IMR-90 (cell line): Measurements from ENCODE around the gene RAB31. TPM values are rescaled to one million over a fixed set of nuclear protein-coding genes. Genes with fewer than 3 reads are reported as not detected.

Experiments used
- ATAC-seq: fragments of 200-7000 bp; cut with Tn5 transposase; 2 replicates; pipeline ENCODE4 v1.9.1; 2020; ENCODE audit warnings: low read depth, mild to moderate bottlenecking, moderate library complexity
- BruUV-seq: library from RNA; stranded (reverse); fragments of 400-500 nt; replicated peaks from 2 replicates; lab custom pipeline; 2021; lab: Mats Ljungman, UMichigan
- CTCF ChIA-PET: fragments of 300-600 bp; formaldehyde crosslinking; extraction: SDS; loops from one replicate; lab custom pipeline; 2021; ENCODE audit warnings: antibody characterized with exemption; lab: Yijun Ruan, JAX
- POLR2A ChIA-PET: fragments of 300-600 bp; sonication (Branson Sonifier 250); formaldehyde crosslinking; loops from one replicate; lab custom pipeline; 2022; ENCODE audit warnings: antibody characterized with exemption; ENCODE audit not compliant: unreplicated experiment; lab: Charles Lee
- DNase-seq: peaks from one replicate; pipeline ENCODE4 v3.0.0; 2013
- H2AFZ ChIP-seq: replicated peaks from 2 replicates; pipeline ENCODE3; 2013; ENCODE audit warnings: low read length, mild to moderate bottlenecking; ENCODE audit not compliant: poor library complexity
- H2AK5ac ChIP-seq: 2 replicates; pipeline ENCODE4 v1.6.1; 2013; ENCODE audit warnings: low read depth, low read length, inconsistent platforms
- H2AK9ac ChIP-seq: replicated peaks from 2 replicates; pipeline ENCODE3; 2013; ENCODE audit warnings: mild to moderate bottlenecking, low read depth, low read length, moderate library complexity; ENCODE audit not compliant: poor library complexity
- H2BK120ac ChIP-seq: 2 replicates; pipeline ENCODE4 v1.6.1; 2013; ENCODE audit warnings: low read depth, low read length, inconsistent platforms
- H2BK15ac ChIP-seq: 3 replicates; pipeline ENCODE4 v1.6.1; 2013; ENCODE audit warnings: low read depth, low read length, inconsistent platforms
- H2BK20ac ChIP-seq: 2 replicates; pipeline ENCODE4 v1.6.1; 2013; ENCODE audit warnings: low read depth, mild to moderate bottlenecking, inconsistent platforms, low read length, moderate library complexity
- H2BK5ac ChIP-seq: 2 replicates; pipeline ENCODE4 v1.6.1; 2013; ENCODE audit warnings: mild to moderate bottlenecking, low read depth, low read length, inconsistent platforms; ENCODE audit not compliant: poor library complexity, severe bottlenecking
- H3K14ac ChIP-seq: replicated peaks from 2 replicates; pipeline ENCODE4 v1.6.1; 2013; ENCODE audit warnings: low read depth, low read length, inconsistent platforms
- H3K18ac ChIP-seq: 2 replicates; pipeline ENCODE4 v1.6.1; 2013; ENCODE audit warnings: low read depth, low read length, control low read depth
- H3K23ac ChIP-seq: 2 replicates; pipeline ENCODE4 v1.6.1; 2013; ENCODE audit warnings: low read depth, low read length, inconsistent platforms
- H3K27ac ChIP-seq: 2 replicates; pipeline ENCODE4 v1.5.1; 2013; ENCODE audit warnings: mild to moderate bottlenecking, control low read depth, low read length; ENCODE audit not compliant: insufficient read depth
- H3K27me3 ChIP-seq: 2 replicates; pipeline ENCODE4 v1.6.1; 2013; ENCODE audit warnings: low read length; ENCODE audit not compliant: control insufficient read depth, insufficient read depth
- H3K36me3 ChIP-seq: 2 replicates; pipeline ENCODE4 v1.6.1; 2013; ENCODE audit warnings: low read length, mixed read lengths; ENCODE audit not compliant: control insufficient read depth, insufficient read depth
- H3K4ac ChIP-seq: 2 replicates; pipeline ENCODE4 v1.6.1; 2013; ENCODE audit warnings: low read depth, low read length, inconsistent platforms
- H3K4me1 ChIP-seq: 2 replicates; pipeline ENCODE4 v1.6.1; 2013; ENCODE audit warnings: low read length, mixed read lengths; ENCODE audit not compliant: control insufficient read depth, insufficient read depth
- H3K4me2 ChIP-seq: 2 replicates; pipeline ENCODE4 v1.6.1; 2013; ENCODE audit warnings: low read depth, mild to moderate bottlenecking, control low read depth, low read length, moderate library complexity
- H3K4me3 ChIP-seq: 2 replicates; pipeline ENCODE4 v1.5.1; 2013; ENCODE audit warnings: low read depth, mild to moderate bottlenecking, control low read depth, low read length, moderate library complexity; ENCODE audit not compliant: insufficient read depth
- H3K56ac ChIP-seq: 2 replicates; pipeline ENCODE4 v1.6.1; 2013; ENCODE audit warnings: low read length, inconsistent platforms; ENCODE audit not compliant: insufficient read depth; ENCODE audit errors: extremely low read depth
- H3K79me1 ChIP-seq, 2 experiments: 2 replicates each; pipeline ENCODE4 v1.6.1; 2013; ENCODE audit warnings: low read length in 2 of 2, inconsistent platforms in 1 of 2, low read depth in 1 of 2
- H3K9ac ChIP-seq: 2 replicates; pipeline ENCODE4 v1.6.1; 2013; ENCODE audit warnings: low read depth, low read length, control low read depth
- H3K9me1 ChIP-seq: 2 replicates; pipeline ENCODE4 v1.6.1; 2013; ENCODE audit warnings: low read length, inconsistent platforms; ENCODE audit not compliant: insufficient read depth
- H3K9me3 ChIP-seq: 2 replicates; pipeline ENCODE4 v1.6.1; 2013; ENCODE audit warnings: low read length; ENCODE audit not compliant: control insufficient read depth, insufficient read depth
- H4K20me1 ChIP-seq: 2 replicates; pipeline ENCODE4 v1.6.1; 2013; ENCODE audit warnings: low read length, inconsistent platforms; ENCODE audit not compliant: insufficient read depth
- H4K5ac ChIP-seq: 2 replicates; pipeline ENCODE4 v1.6.1; 2013; ENCODE audit warnings: mild to moderate bottlenecking, low read depth, low read length, control low read depth
- H4K8ac ChIP-seq, 2 experiments: 2 replicates each; pipeline ENCODE4 v1.6.1; 2013; ENCODE audit warnings: low read depth in 2 of 2, low read length in 2 of 2, control low read depth in 1 of 2, inconsistent platforms in 1 of 2
- H4K91ac ChIP-seq: 2 replicates; pipeline ENCODE4 v1.6.1; 2013; ENCODE audit warnings: low read depth, low read length, inconsistent platforms; ENCODE audit not compliant: insufficient read depth
- BHLHE40 ChIP-seq: fragments of 150-350 bp; IDR thresholded peaks from 2 replicates; pipeline ENCODE4 v1.6.1; 2016; ENCODE audit warnings: mild to moderate bottlenecking, low read depth, low read length
- CEBPB ChIP-seq: IDR thresholded peaks from 2 replicates; pipeline ENCODE4 v1.6.1; 2012; ENCODE audit warnings: low read depth, low read length, improper control_type of control experiment
- FOS ChIP-seq: fragments of 150-350 bp; IDR thresholded peaks from 2 replicates; pipeline ENCODE4 v1.6.1; 2016; ENCODE audit warnings: low read depth, low read length
- MXI1 ChIP-seq: IDR thresholded peaks from 2 replicates; pipeline ENCODE4 v1.6.1; 2012; ENCODE audit warnings: low read depth, mild to moderate bottlenecking, low read length, moderate library complexity, borderline replicate concordance
- POLR2A ChIP-seq: IDR thresholded peaks from 2 replicates; pipeline ENCODE4 v1.6.1; 2012; ENCODE audit warnings: mild to moderate bottlenecking, low read depth, low read length
- SMC3 ChIP-seq: fragments of 150-350 bp; IDR thresholded peaks from 2 replicates; pipeline ENCODE4 v1.6.1; 2016; ENCODE audit warnings: low read depth, mild to moderate bottlenecking, antibody characterized with exemption, low read length, moderate library complexity
- WGBS, 2 experiments: methylation state at CpG; one replicate each; pipeline versions ENCODE4 v1.1.5 to v1.1.7; 2013; ENCODE audit warnings: missing lambda C conversion rate in 2 of 2; ENCODE audit not compliant: insufficient read length in 1 of 2; ENCODE audit errors: extremely low coverage in 2 of 2; 5-methylcytosine and 5-hydroxymethylcytosine counted together
- dilution Hi-C: fragments of 300-500 bp; cut with HindIII; formaldehyde crosslinking; loops from one replicate; pipeline ENCODE4 v1.14.3; 2018; ENCODE audit warnings: low sequenced_read_pairs; ENCODE audit not compliant: unreplicated experiment
- in situ Hi-C: fragments of 300-500 bp; cut with MboI; formaldehyde crosslinking; loops from 3 replicates; pipeline ENCODE4 v1.14.3; 2019; ENCODE audit warnings: low sequenced_read_pairs, inconsistent platforms, mixed read lengths
- intact Hi-C: fragments of 100-400 bp; cut with micrococcal nuclease; formaldehyde crosslinking; loops from 2 replicates; pipeline ENCODE4 v1.10.0; 2022
- polyA plus RNA-seq, 3 experiments: library from polyadenylated mRNA; depleted of rRNA; stranded (reverse); fragments of >200 nt; gene quantifications; 2 replicates each; pipeline ENCODE4 v1.2.3, GENCODE V29; 2012; ENCODE audit warnings: low replicate concordance in 1 of 3
- total RNA-seq: library from RNA; depleted of rRNA; stranded (reverse); fragments of >200 nt; gene quantifications from 2 replicates; pipeline ENCODE4 v1.2.3, GENCODE V29; 2012
- TF ChIP-seq, protein P1 (sequence below): fragments of 150-350 bp; IDR thresholded peaks from 2 replicates; pipeline ENCODE4 v1.6.1; 2016; ENCODE audit warnings: low read depth, mild to moderate bottlenecking, low read length, moderate library complexity, borderline replicate concordance
- TF ChIP-seq, protein P2 (sequence below): fragments of 150-350 bp; IDR thresholded peaks from 2 replicates; pipeline ENCODE4 v1.6.1; 2017; ENCODE audit warnings: mild to moderate bottlenecking, antibody characterized with exemption, low read length, low read depth

The RAB31 gene
- total and polyA plus RNA-seq, 2 of the 4 experiments (the other 2 are of a cell fraction) = 13.8 to 26.9 TPM

DNA sequence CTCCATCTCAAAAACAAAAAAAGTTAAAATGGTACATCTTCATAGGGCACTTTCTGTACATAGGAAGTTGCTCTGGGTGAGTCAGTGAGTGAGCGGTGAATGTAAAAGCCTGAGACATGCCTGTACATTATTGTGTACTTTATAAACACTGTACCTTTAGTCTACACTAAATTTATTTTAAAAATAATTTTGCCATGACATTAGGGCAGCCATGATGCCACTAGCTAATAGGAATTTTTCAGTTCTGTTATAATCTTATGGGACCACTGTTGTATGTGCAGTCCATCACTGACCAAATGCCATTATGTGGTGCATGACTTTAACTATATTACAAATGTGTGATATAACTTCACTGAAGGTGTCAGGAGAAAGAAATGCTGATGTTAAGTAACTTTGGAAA, 166.6 kb downstream of the RAB31 start:
- TF ChIP-seq, protein P1, sequence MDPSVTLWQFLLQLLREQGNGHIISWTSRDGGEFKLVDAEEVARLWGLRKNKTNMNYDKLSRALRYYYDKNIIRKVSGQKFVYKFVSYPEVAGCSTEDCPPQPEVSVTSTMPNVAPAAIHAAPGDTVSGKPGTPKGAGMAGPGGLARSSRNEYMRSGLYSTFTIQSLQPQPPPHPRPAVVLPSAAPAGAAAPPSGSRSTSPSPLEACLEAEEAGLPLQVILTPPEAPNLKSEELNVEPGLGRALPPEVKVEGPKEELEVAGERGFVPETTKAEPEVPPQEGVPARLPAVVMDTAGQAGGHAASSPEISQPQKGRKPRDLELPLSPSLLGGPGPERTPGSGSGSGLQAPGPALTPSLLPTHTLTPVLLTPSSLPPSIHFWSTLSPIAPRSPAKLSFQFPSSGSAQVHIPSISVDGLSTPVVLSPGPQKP = no peak
- TF ChIP-seq, protein P2, sequence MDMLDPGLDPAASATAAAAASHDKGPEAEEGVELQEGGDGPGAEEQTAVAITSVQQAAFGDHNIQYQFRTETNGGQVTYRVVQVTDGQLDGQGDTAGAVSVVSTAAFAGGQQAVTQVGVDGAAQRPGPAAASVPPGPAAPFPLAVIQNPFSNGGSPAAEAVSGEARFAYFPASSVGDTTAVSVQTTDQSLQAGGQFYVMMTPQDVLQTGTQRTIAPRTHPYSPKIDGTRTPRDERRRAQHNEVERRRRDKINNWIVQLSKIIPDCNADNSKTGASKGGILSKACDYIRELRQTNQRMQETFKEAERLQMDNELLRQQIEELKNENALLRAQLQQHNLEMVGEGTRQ = no peak
- TF ChIP-seq CEBPB (no peak), SMC3 (no peak), BHLHE40 (no peak), POLR2A (no peak), FOS (no peak), MXI1 (no peak)
- Histone ChIP-seq H3K4me1 (peaks cover 14% of the 10 kb centered on the region), H2BK120ac (peak overlapping the region; percentile 78; the same call in 1 of the 2 replicates), H2BK15ac (peak overlapping the region; percentile 81; the same call in 1 of the 3 replicates), H3K9me1 (peaks cover 8% of the 10 kb centered on the region), H3K9me3 (no peaks in the 10 kb centered on the region), H2BK20ac (no peak overlapping the region), H3K18ac (no peak overlapping the region), H4K8ac (no peak overlapping the region), H4K5ac (no peak overlapping the region; the same call in 1 of the 2 replicates), H3K9ac (no peak overlapping the region), H2AK5ac (no peak overlapping the region), H4K20me1 (no peaks in the 10 kb centered on the region), H3K14ac (no peak overlapping the region), H3K27me3 (no peaks in the 10 kb centered on the region), H3K23ac (no peak overlapping the region), H2AFZ (no peak overlapping the region), H3K56ac (no peak overlapping the region), H3K79me1 (no peaks in the 10 kb centered on the region), H3K4me3 (no peak overlapping the region), H3K4me2 (no peak overlapping the region), H3K36me3 (no peaks in the 10 kb centered on the region), H2AK9ac (no peak overlapping the region), H2BK5ac (no peak overlapping the region), H3K27ac (no peak overlapping the region), H4K91ac (no peak overlapping the region), H3K4ac (no peak overlapping the region)
- POLR2A ChIA-PET = no interaction called here
- DNase-seq (peak; percentile 51), ATAC-seq (no peak)
- CTCF ChIA-PET = no interaction called here
- BruUV-seq = no TSS peak
- intact Hi-C loops = loop anchor here (10.0 kb wide), 1 partner anchor 60 kb away; no protein-coding TSS in a partner anchor
- in situ Hi-C loops = no loop called here
- WGBS, 2 experiments = no CpG with 5 or more reads among the region's 1 CpG
- dilution Hi-C loops = no loop called here
